GM12874 (cell line): ENCODE data around the gene MEGF11.

Experiments used
- CTCF ChIP-seq: IDR thresholded peaks from 2 replicates; pipeline ENCODE4 v1.5.1; 2011; ENCODE audit warnings: low read depth, mild to moderate bottlenecking, control low read depth, low read length, moderate library complexity; ENCODE audit not compliant: insufficient read depth

Gene MEGF11

GRCh38 chr15:66293419-66294156 lies 40.0 kb upstream of the MEGF11 start, which contains the start of gene DIS3L:
Gene DIS3L, plus strand, starts transcription at chr15:66293568. Its CDS starts 29 bp downstream, at chr15:66293597.
- 0 out of 2 replicates have a peak, but pooled peaks have one; percentile 7 for TF ChIP-seq CTCF

- TF ChIP-seq CTCF: no peak
Measured at GRCh38 chr15:66292571-66293418, 39.2 kb upstream of the MEGF11 start.

DNA sequence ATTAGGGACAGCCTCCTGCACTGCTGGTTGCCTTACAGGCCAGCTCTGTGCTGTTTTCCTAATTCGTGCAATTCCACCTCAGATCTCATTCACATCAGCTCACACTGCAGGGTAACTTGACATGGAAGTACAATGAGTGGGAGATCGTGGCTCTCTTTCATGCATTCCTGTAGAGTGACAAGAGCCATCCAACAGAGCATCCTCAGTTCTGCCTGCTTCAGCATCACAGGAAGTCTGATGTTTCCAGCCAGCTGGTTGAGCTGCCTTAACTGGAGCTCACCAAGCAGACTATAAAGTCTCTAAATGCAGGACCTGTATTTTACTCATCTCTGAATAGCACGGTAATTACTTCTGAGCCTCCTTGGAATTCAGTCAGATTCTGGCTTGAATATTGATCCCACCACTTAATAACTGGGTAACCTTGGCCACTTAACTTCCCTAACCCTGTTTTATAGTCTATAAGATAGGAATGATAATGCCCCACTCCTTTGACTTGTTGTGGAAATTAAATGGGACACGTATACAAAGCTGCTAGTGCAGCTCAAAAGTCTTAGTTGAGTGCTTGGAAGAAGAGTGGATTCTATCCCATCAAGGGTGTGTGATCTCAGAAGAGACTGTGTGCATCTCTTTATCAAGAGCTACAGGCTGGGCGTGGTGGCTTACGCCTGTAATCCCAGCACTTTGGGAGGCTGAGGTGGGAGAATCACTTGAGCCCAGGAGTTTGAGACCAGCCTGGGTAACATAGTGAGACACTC lies 38.4 kb upstream of the MEGF11 start:
- no peak for TF ChIP-seq CTCF

- no peak for TF ChIP-seq CTCF
Measured at GRCh38 chr15:66290518-66290917, 37.0 kb upstream of the MEGF11 start.

DNA sequence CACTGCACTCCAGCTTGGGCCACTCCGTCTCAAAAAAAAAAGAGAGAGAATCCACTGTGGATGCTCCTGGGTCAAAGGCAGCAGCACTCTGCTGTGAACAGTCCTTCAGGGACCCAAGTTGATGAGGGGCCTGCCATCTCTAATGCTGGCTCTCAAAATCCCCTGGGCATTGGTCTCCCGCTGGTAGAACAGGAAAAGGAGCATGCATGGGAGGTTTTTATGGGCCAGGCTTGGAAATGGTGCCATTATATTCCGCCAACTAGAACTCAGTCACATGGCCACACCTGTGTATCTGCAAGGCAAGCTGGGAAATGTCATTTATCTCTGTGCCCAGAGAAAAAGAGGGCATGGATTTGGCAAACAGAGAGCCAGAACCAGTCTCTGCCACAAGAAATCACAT lies 36.5 kb upstream of the MEGF11 start:
- TF ChIP-seq CTCF: no peak

DNA sequence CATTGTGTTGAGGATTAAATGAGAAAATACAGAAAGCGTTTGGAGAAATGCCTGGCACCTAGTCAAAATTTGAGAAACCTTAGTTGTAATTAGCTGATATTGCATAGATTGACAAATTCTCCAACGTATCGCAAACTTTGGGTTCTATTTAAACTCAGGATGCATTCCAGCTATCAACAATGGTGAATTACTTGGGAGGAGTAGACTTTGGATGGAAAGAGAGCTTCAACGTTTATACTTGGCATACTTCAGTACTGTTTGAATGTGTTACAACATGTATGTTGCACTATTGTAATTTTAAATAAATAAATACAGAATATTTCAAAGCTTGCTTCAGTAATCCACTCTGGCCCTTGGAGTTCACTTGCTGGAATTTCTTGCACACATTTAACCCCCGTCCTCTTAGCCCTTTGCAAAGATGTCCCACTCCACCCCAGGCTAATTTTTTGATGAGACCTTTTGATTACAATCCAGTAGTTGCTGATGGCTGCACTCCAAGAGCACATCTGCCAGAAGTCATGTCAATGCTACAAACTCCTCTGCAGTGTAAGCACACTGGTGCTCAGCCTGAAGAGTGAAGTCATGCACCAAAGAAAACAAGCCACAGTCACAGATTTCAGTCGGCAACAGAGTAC lies 35.1 kb upstream of the MEGF11 start:
- no peak for TF ChIP-seq CTCF

DNA sequence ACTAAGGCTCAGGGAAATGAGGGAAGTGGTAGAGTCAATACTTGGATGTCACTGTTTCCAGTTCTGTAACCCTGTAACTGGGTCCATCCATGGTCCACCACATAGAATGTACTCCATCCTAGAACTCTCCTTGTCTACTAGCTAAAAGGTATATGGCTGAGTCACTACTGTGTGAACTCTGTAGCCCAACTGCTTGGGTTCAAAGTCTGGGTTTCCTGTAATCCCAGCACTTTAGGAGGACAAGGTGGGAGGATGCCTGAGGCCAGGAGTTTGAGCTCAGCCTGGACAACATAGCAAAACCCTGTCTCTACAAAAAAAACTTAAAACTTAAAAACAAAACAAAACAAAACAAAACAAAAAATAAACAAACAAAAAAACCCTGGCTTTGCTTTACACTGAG lies 34.5 kb upstream of the MEGF11 start:
- TF ChIP-seq CTCF: no peak
